Neural crest cell (in vitro differentiated cells): ENCODE results near the gene REN. TPM values are rescaled to one million over a fixed set of nuclear protein-coding genes. Genes with fewer than 3 reads are reported as not detected.

Experiments
- DNase-seq: peaks from one replicate; pipeline ENCODE4 v3.0.0; 2021; ENCODE audit warnings: low read depth, mixed read lengths, low spot score
- H3K27ac Mint-ChIP-seq: one replicate; pipeline ENCODE4 v1.8.0; 2021; ENCODE audit warnings: mild to moderate bottlenecking, mixed read lengths; ENCODE audit not compliant: unreplicated experiment
- H3K27me3 Mint-ChIP-seq: 2 replicates; pipeline ENCODE4 v1.8.0; 2021; ENCODE audit warnings: low read depth, mild to moderate bottlenecking, mixed read lengths
- H3K36me3 Mint-ChIP-seq: 2 replicates; pipeline ENCODE4 v1.8.0; 2021; ENCODE audit warnings: low read depth, mild to moderate bottlenecking, mixed read lengths
- H3K4me1 Mint-ChIP-seq: 2 replicates; pipeline ENCODE4 v1.8.0; 2021; ENCODE audit warnings: mixed read lengths
- H3K4me3 Mint-ChIP-seq: one replicate; pipeline ENCODE4 v1.8.0; 2021; ENCODE audit warnings: mild to moderate bottlenecking, mixed read lengths
- H3K9me3 Mint-ChIP-seq: 2 replicates; pipeline ENCODE4 v1.8.0; 2021; ENCODE audit warnings: mixed read lengths
- total RNA-seq: library from RNA; stranded (reverse); gene quantifications from 2 replicates; pipeline ENCODE4 v1.2.1, GENCODE V29; 2021
- TF ChIP-seq, protein P1 (sequence below): fragments of 200-600 bp; sonication (generic); conservative IDR thresholded peaks from 2 replicates; pipeline ENCODE4 v1.5.0; 2021; ENCODE audit warnings: antibody characterized with exemption, mild to moderate bottlenecking

The REN gene
- total RNA-seq, 1 donor from 2014 or later, result not detected

DNA sequence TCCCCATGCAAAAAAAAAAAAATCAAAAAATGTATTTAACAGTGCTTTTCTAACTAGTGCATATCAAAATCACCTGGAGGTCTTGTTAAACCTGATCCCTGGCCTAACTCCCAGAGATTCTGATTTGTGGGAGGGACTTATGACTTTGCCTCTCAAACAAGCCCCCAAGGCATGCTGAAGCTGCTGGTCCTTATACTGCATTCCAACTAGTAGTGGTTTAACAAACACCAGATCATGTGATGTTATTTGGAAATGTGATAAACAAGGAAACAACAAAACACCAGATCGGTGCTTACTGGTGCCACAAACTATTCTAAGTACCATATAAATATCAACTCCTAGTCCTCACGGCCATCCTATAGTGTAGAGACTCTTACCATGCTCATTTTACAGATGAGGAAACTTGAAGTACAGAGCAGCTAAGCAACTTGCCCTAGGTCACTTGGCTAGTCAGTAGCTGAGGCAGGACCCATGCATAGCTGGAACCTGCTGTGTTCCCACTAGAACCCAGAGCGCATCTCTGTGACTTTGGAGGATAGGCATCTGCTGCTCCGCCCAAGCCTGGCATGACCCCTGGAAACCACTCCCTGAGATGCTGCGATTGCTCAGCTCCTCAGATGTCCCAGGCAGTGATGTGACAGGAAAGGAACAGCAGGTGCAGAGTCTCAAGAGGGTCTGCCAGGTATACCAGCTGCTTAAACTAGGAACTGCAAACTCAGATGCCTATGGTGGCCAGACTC, 55.1 kb downstream of the REN start:
- H3K27ac Mint-ChIP-seq, result peak overlapping the region; percentile 81
- H3K4me1 Mint-ChIP-seq, result peaks cover 49% of the 10 kb centered on the region
- no peaks in the 10 kb centered on the region for H3K27me3 Mint-ChIP-seq
- no peaks in the 10 kb centered on the region for H3K36me3 Mint-ChIP-seq
- DNase-seq, result no peak
- H3K9me3 Mint-ChIP-seq, result no peaks in the 10 kb centered on the region
- no peak overlapping the region for H3K4me3 Mint-ChIP-seq
- TF ChIP-seq, protein P1, sequence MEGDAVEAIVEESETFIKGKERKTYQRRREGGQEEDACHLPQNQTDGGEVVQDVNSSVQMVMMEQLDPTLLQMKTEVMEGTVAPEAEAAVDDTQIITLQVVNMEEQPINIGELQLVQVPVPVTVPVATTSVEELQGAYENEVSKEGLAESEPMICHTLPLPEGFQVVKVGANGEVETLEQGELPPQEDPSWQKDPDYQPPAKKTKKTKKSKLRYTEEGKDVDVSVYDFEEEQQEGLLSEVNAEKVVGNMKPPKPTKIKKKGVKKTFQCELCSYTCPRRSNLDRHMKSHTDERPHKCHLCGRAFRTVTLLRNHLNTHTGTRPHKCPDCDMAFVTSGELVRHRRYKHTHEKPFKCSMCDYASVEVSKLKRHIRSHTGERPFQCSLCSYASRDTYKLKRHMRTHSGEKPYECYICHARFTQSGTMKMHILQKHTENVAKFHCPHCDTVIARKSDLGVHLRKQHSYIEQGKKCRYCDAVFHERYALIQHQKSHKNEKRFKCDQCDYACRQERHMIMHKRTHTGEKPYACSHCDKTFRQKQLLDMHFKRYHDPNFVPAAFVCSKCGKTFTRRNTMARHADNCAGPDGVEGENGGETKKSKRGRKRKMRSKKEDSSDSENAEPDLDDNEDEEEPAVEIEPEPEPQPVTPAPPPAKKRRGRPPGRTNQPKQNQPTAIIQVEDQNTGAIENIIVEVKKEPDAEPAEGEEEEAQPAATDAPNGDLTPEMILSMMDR, result no peak

DNA sequence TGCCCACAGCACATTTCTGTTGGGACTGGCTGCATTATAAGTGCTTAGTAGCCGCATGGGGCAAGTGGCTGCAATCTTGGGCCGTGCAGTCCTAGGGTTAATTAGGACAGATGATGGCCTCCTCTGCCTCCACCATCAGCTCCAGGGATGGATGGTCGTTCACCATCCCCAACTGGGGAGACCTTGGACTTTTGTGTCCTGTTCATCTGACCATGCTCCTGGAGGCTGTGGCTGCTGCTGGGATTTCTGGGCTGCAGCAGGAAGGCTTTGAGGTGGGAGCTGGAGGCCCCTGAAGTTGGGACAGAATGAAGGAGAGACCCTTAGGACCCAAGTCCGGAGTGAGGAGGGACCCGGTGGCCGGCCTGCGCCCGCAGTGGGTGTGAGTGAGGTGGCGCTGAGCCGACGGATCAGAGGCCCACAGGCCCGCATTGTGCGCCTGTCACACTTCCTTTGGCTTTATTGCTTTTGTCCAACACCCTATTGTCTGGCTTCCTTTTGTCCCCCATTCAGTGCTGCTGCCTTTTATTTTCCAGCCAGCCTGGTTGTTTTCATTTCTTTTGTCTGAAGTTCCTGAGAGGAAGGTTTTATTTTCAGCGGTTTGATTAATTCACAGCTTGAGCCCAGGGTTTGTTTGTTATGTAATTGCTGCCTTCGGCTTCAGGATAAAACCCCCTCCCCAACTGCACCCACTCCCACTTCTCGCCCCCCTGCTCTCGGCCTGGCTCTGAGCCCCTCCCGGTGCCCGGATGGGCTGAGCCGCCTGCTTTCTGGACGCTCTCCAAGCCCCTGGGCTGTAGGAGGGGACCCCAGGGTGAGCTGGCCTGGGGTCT, 57.6 kb downstream of the REN start:
- Mint-ChIP-seq H3K9me3 (no peaks in the 10 kb centered on the region), H3K4me3 (peak overlapping the region; percentile 56), H3K4me1 (peaks cover 55% of the 10 kb centered on the region), H3K27ac (peak overlapping the region; percentile 95), H3K27me3 (no peaks in the 10 kb centered on the region), H3K36me3 (no peaks in the 10 kb centered on the region)
- TF ChIP-seq, protein P1, result no peak
- peak; percentile 36 for DNase-seq

- no peak overlapping the region for H3K4me3 Mint-ChIP-seq
- TF ChIP-seq, protein P1, result no peak
- no peaks in the 10 kb centered on the region for H3K9me3 Mint-ChIP-seq
- H3K36me3 Mint-ChIP-seq, result no peaks in the 10 kb centered on the region
- no peaks in the 10 kb centered on the region for H3K27me3 Mint-ChIP-seq
- no peak overlapping the region for H3K27ac Mint-ChIP-seq
- DNase-seq, result no peak
- H3K4me1 Mint-ChIP-seq, result peaks cover 61% of the 10 kb centered on the region
Observed at GRCh38 chr1:204107892-204108291, 58.2 kb downstream of the REN start.

GRCh38 chr1:204106825-204107224, 59.3 kb downstream of the REN start:
- Mint-ChIP-seq H3K27me3 (no peaks in the 10 kb centered on the region), H3K4me1 (peaks cover 64% of the 10 kb centered on the region), H3K9me3 (no peaks in the 10 kb centered on the region), H3K27ac (no peak overlapping the region), H3K4me3 (no peak overlapping the region), H3K36me3 (no peaks in the 10 kb centered on the region)
- TF ChIP-seq, protein P1, result no peak
- DNase-seq, result no peak

- Mint-ChIP-seq H3K4me3 (no peak overlapping the region), H3K4me1 (peaks cover 63% of the 10 kb centered on the region), H3K27ac (peak overlapping the region; percentile 81), H3K36me3 (no peaks in the 10 kb centered on the region), H3K27me3 (no peaks in the 10 kb centered on the region), H3K9me3 (no peaks in the 10 kb centered on the region)
- TF ChIP-seq, protein P1, result no peak
- no peak for DNase-seq
Observed at GRCh38 chr1:204105131-204105515, 61.0 kb downstream of the REN start.

Other genes with a start within 250 kb of the REN start
- gene SOX13, start 93.2 kb downstream of the REN start, total RNA-seq, result 60.9 and 64.4 TPM in 2 replicates
- 12.1 and 14.5 TPM in 2 replicates for gene ETNK2, start 14.3 kb downstream of the REN start, total RNA-seq
- not detected in 2 replicates for gene KISS1, start 30.2 kb upstream of the REN start, total RNA-seq
- gene GOLT1A, start 47.7 kb upstream of the REN start, total RNA-seq, result not detected in 2 replicates
- gene PLEKHA6, start 193.6 kb upstream of the REN start, total RNA-seq, result 4.0 and 4.5 TPM in 2 replicates
- 45.8 and 46.6 TPM in 2 replicates for gene PPP1R15B, start 245.5 kb upstream of the REN start, total RNA-seq